Gastroesophageal sphincter (tissue), 3 donors: ENCODE data around the gene FOXO3B.
"Not testable (repeated sequence)": the region's sequence is repeated elsewhere in the genome, so short reads cannot be mapped to it uniquely, and the experiment has no call there.

Experiments
- CTCF ChIP-seq, 4 experiments: fragments of 200-600 bp in 2 of 4; fragments of 450-650 bp in 2 of 4; sonication (generic) in 1 of 4; IDR thresholded peaks; one replicate each; pipeline ENCODE4 v1.5.1; 2017 to 2019; ENCODE audit warnings: antibody characterized with exemption in 4 of 4, mild to moderate bottlenecking in 2 of 4, moderate library complexity in 2 of 4
- POLR2A ChIP-seq, 2 donors: fragments of 450-650 bp; IDR thresholded peaks; one replicate each; pipeline ENCODE4 v1.6.1; 2017; ENCODE audit warnings: antibody characterized with exemption in 2 of 2, mild to moderate bottlenecking in 2 of 2, moderate library complexity in 1 of 2

DNA sequence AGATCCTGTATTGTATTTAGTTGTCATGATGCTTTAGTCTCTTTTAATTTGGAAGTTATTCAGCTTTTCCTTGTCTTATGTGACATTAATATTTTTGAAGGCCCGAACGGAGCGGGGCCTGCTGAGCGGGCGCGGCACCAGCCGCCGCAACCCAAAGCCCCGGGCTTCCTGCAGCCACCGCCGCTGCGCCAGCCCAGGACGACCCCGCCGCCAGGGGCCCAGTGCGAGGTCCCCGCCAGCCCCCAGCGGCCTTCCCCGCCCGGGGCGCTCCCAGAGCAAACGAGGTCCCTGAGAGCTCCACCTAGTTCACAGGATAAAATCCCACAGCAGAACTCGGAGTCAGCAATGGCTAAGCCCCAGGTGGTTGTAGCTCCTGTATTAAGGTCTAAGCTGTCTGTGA lies 32.0 kb downstream of the FOXO3B start:
- not testable (repeated sequence) for TF ChIP-seq CTCF, POLR2A (IDR thresholded peaks at IDR 0.05)
